ENCODE measurements around the gene TCP10L. TPM values are rescaled to one million over a fixed set of nuclear protein-coding genes. Genes with fewer than 3 reads are reported as not detected.

TCP10L gene
- total RNA-seq, 1 experiment from 2014 or later: 1.2 TPM

GRCh38 chr21:32554832-32555638 is 30.3 kb downstream of the TCP10L start:
- no peak overlapping the region for H3K4me3 Mint-ChIP-seq
- TF ChIP-seq TP53 (CRISPR knock-in tag; IDR thresholded peaks at IDR 0.05) (no peak), ATF1 (CRISPR knock-in tag; IDR thresholded peaks at IDR 0.05) (no peak), GABPB1 (CRISPR knock-in tag; IDR thresholded peaks at IDR 0.05) (no peak), KAT7 (CRISPR knock-in tag; IDR thresholded peaks at IDR 0.05; ENCODE audit: borderline replicate concordance) (no peak), IRF1 (CRISPR knock-in tag; IDR thresholded peaks at IDR 0.05) (no peak), ZNF425 (CRISPR knock-in tag; conservative IDR thresholded peaks at IDR 0.05) (no peak), GTF2I (CRISPR knock-in tag; conservative IDR thresholded peaks at IDR 0.05) (no peak), ZSCAN18 (CRISPR knock-in tag; IDR thresholded peaks at IDR 0.05) (no peak), IRF2 (CRISPR knock-in tag; IDR thresholded peaks at IDR 0.05; ENCODE audit: borderline replicate concordance, low read depth) (no peak), AR (CRISPR knock-in tag; IDR thresholded peaks at IDR 0.05) (no peak), TCF7 (CRISPR knock-in tag; IDR thresholded peaks at IDR 0.05; ENCODE audit: low read depth) (no peak), NFYB (CRISPR knock-in tag; conservative IDR thresholded peaks at IDR 0.05; ENCODE audit: low read depth) (no peak), CREM (CRISPR knock-in tag; IDR thresholded peaks at IDR 0.05) (no peak), OVOL2 (CRISPR knock-in tag; IDR thresholded peaks at IDR 0.05; ENCODE audit: borderline replicate concordance) (no peak), ATF2 (CRISPR knock-in tag; IDR thresholded peaks at IDR 0.05; ENCODE audit: borderline replicate concordance, low read depth) (no peak), ZNF396 (CRISPR knock-in tag; IDR thresholded peaks at IDR 0.05; ENCODE audit: borderline replicate concordance) (no peak), E2F5 (CRISPR knock-in tag; IDR thresholded peaks at IDR 0.05) (no peak), ESRRA (CRISPR knock-in tag; IDR thresholded peaks at IDR 0.05; ENCODE audit: borderline replicate concordance) (no peak)
- no peaks in the 10 kb centered on the region for H3K36me3 Mint-ChIP-seq
- H3K9me3 Mint-ChIP-seq: no peaks in the 10 kb centered on the region
- ChIA-PET POLR2A (no interaction called here), CTCF (interaction anchor here (0.6 kb wide), 2 partner anchors 153 to 459 kb away, joined by 3 to 5 read pairs; no protein-coding TSS in a partner anchor)
- ATAC-seq (no peak), DNase-seq (ENCODE audit: low spot score) (no peak)
- H3K27ac Mint-ChIP-seq: peak overlapping the region; percentile 39; the same call in 1 of the 2 replicates
- peaks cover 42% of the 10 kb centered on the region for H3K4me1 Mint-ChIP-seq
- H3K27me3 Mint-ChIP-seq (ENCODE audit: low read depth): no peaks in the 10 kb centered on the region; the same call in 1 of the 2 replicates

Measured in WTC11 (cell line).